Skin of body (tissue), 2 donors: ENCODE measurements around the gene SLC9A1. TPM values are rescaled to one million over a fixed set of nuclear protein-coding genes. Genes with fewer than 3 reads are reported as not detected.

Experiments
- DNase-seq: peaks from one replicate; lab custom pipeline; 2025; lab: John Stamatoyannopoulos, UW
- total RNA-seq: library from RNA; depleted of rRNA; stranded (reverse); fragments of >200 nt; gene quantifications from one replicate; pipeline ENCODE4 v1.2.3, GENCODE V29; 2014

Gene SLC9A1
- total RNA-seq, 1 donor from 2014 or later: 5.8 TPM

- DNase-seq: no peak
These were observed 4.3 kb downstream of the SLC9A1 start for GRCh38 chr1:27150641-27151040.

GRCh38 chr1:27150183-27150582, 4.7 kb downstream of the SLC9A1 start:
- DNase-seq: no peak

- DNase-seq: no peak
These were observed 5.2 kb downstream of the SLC9A1 start for GRCh38 chr1:27149762-27150113.

DNA sequence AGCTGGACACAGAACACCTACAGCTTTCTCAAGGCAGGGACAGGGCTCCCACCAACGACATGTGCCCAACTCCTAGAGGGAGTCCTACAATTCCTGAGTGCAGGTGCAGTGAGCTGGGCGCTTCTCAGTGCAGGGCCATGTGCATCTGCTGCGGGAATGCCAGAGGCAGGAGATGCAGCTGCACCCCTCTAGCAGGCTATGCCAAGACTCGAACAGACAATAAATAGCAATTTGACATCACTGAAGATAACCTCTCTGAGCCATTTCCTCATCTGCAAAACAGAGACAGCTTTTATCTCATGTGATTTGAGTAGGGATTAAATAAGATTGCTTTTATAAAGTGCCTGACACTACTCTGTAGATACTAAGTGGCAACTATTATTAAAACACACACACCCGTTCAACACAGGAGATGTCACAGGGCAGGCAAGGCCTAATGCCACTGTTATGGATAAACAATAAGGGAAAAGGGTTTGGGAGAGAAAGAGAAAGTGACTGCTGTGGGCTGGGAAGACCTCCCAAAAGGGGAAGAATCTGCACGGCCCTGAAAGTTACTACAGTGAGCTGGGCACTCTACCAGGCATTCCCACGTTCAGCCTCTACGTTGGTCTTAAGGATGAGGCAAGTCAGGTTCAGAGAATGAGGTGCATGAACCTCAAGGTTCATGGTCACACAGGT, 5.7 kb downstream of the SLC9A1 start:
- no peak for DNase-seq

- DNase-seq: no peak
These were observed 6.3 kb downstream of the SLC9A1 start for GRCh38 chr1:27148591-27148990.

DNA sequence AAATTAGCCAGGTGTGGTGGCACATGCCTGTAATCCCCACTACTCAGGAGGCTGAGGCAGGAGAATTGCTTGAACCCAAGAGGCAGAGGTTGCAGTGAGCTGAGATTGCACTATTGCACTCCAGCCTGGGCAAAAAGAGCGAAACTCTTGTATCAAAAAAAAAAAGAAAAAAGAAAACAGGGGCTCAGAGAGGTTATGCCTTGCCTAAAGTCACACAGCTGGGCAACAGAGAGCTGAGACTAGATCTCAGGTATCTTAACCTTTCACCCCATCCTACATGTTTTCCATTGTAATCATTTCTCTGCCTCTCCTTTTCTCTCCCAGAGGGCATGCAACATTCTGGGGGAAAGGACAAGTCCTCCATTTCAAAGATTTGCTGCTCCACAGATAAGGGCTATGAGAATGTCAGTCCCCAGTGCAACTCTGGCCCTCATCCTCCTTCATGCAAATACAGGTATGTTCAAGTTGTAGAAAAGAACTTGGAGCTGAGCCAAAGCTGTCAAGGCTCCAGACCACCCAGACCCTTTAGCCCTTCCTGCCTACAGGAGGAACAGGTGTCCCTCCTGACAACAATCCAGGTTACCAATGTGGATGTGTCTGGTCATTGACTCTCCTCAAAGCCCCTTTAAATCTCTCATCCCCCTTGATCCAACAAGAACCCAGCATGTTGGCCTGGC, 6.9 kb downstream of the SLC9A1 start:
- no peak for DNase-seq

- no peak for DNase-seq
These were observed 9.0 kb downstream of the SLC9A1 start for GRCh38 chr1:27145934-27146354.

GRCh38 chr1:27144920-27145661, 9.8 kb downstream of the SLC9A1 start:
- DNase-seq: no peak

GRCh38 chr1:27144049-27144748, 10.7 kb downstream of the SLC9A1 start:
- peak; percentile 5 for DNase-seq

DNA sequence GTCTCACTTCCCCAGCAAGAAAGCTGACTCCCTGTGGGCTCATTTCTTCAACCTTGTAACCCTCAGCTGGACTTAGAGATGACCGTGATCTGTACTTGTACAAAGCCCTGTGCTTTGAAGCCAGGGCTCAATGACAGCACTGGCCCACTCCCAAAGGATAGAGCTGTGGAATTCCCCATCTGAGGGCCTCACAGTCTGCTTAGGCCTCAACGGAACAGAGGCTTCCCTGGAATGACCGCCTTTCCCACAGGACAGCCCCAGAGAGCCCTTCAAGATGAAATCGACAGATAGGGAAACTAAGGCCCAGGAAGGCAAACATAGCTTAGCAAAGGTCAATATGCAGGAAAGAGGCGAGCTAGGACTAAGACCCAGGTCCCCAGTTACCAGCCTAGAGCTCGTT, 11.5 kb downstream of the SLC9A1 start:
- no peak for DNase-seq

GRCh38 chr1:27142464-27142863, 12.5 kb downstream of the SLC9A1 start:
- DNase-seq: no peak

- no peak for DNase-seq
These were observed 13.5 kb downstream of the SLC9A1 start for GRCh38 chr1:27141266-27142003.

GRCh38 chr1:27139980-27140379, 14.9 kb downstream of the SLC9A1 start:
- no peak for DNase-seq

DNA sequence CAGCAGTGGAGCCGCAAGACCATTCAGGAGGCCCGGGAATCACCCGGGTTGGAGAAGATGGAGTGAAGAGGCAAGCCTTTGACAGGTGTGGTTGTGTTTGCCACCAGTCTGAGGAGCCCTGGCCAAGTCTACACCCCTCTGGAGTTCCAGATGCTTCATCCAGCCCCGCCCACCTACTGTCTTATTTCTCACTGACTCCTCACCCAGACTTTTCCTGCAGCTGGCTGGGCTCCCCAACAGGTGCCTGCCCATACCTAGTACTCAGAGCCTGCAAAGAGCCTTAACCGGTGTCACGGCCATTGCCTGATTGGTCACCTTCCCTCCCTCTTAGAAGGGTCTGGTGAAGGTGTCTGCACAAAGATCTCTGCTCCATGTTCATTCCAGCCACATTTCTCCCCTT, 16.0 kb downstream of the SLC9A1 start:
- DNase-seq: no peak

DNA sequence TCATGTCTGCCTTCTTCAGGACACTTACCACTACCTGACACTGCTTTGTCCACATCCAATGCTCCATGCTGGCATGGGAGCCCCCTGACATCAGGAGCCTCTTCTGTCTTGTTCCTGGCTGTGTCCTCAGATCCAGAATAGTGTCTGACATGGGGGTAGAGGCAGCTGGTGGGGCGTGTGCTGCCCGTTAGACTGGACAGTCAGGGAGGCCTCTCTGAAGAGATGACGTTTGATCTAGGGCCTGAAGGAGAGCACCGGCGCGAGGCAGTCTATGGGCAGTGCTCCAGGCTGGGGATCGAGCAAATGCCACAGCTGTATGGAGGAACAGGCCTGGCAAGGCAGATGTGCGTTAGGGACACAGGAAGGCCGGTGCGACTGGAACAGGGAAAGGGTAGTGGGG, 16.6 kb downstream of the SLC9A1 start:
- DNase-seq: no peak

GRCh38 chr1:27137544-27138075, 17.3 kb downstream of the SLC9A1 start:
- no peak for DNase-seq

DNA sequence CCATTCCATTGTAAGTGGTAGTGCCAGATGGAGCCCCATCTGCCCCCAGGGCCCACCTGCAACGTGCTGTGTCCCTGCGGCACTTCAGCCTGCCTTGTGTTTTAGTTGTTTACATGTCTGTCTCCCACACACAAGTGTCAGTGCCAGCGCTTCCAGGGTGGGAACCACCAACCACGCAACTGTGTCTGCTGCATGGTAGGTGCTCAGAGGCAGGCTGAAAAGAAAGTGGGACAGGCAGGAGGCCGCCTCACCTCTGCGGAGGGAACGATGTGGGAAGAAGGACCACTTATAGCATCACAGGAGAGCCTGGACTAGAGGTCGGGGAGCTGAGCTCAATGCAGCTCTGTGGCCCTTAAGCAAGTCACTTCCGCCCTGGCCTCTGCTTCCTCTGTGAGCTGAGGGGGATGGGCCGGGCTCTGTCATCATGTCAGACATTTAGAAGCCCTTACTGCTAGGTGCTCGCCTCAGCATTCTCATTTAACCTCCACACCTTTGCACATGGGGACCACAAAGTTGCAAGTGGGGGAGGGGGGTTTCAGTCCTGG, 17.9 kb downstream of the SLC9A1 start:
- no peak for DNase-seq

GRCh38 chr1:27136236-27136551, 18.7 kb downstream of the SLC9A1 start:
- DNase-seq: no peak

DNA sequence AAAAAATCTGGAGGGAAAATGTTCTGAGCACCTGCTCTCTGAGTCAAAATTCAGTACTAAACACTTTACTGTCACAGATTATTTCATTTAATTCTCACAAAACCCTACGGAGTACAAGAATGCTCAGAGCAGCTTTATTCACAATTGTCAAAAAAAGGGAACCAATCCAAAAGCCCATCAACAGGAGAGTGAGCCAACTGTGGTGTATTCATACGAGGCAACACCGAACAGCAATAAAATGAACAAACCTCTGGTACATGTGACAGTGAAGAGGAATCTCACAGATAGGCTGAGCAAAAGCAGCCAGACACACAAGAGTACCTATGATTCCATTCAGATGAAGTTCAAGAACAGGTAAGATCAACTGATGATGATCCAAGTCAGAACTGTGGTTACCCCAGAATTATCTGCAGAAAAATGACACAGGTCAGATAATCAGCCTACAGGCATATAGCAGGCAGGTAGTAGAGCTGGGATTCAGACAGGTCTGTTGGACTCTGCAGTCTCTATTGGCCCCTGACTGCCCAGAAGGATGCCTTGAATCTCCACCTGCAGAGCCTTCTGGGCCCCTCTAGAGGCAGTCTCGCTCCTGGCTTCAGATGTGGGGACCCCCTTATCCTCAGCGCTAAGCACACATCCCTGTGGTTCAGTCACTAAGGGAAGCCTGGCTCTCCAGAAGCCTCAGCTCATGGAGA, 19.2 kb downstream of the SLC9A1 start:
- no peak for DNase-seq

DNA sequence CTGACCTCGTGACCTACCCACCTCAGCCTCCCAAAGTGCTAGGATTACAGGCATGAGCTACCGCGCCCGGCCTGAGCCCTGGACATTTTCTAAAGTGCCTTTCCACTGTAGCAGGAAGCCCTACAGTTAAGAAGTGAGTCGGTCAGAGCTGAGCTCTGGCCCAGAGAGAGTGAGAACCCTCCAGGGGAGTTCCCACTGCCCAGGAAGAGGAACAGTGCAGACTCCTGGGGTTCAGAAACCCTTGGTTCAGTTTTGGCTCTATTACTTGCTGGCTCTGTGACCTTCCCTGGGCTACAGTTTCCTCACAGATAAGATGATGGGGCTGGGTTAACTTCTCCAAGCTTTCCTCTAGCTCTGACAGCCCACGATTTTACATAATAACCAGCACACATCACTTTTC, 20.9 kb downstream of the SLC9A1 start:
- no peak for DNase-seq
